ENCODE results near the gene CHD1L. TPM values are rescaled to one million over a fixed set of nuclear protein-coding genes. Genes with fewer than 3 reads are reported as not detected.

Gene CHD1L
- total and polyA plus RNA-seq, 2 of the 13 experiments (the other 11 are each of a cell fraction or from before 2014, with no cell fraction given) = 74.3 to 111 TPM

GRCh38 chr1:147238925-147239820 lies 3.3 kb upstream of the CHD1L start (continued):
- TF ChIP-seq ZGPAT (CRISPR knock-in tag; IDR thresholded peaks at IDR 0.05) (no peak), ZNF280D (CRISPR knock-in tag; IDR thresholded peaks at IDR 0.05) (no peak), ZMYM2 (CRISPR knock-in tag; IDR thresholded peaks at IDR 0.05) (0 out of 2 replicates have a peak, but pooled peaks have one; percentile 49), ZBTB4 (CRISPR knock-in tag; IDR thresholded peaks at IDR 0.05; ENCODE audit: borderline replicate concordance) (no peak), ARID3A (IDR thresholded peaks at IDR 0.05; ENCODE audit: low read depth, low read length) (peak; percentile 67; the same call in 1 of the 2 replicates), CBX5 (CRISPR knock-in tag; IDR thresholded peaks at IDR 0.05; ENCODE audit: borderline replicate concordance) (no peak), ZNF598 (CRISPR knock-in tag; IDR thresholded peaks at IDR 0.05; ENCODE audit: borderline replicate concordance) (no peak), GFI1 (CRISPR knock-in tag; IDR thresholded peaks at IDR 0.05; ENCODE audit: borderline replicate concordance) (0 out of 2 replicates have a peak, but pooled peaks have one; percentile 48), ESRRA (CRISPR knock-in tag; IDR thresholded peaks at IDR 0.05; ENCODE audit: low read depth) (0 out of 2 replicates have a peak, but pooled peaks have one; percentile 32), IKZF5 (CRISPR knock-in tag; IDR thresholded peaks at IDR 0.05) (peak; percentile 66)
